HG02763 (cell line): ENCODE measurements around the gene RXRG.

Source experiments
- ATAC-seq: cut with Tn5 transposase; IDR thresholded peaks from one replicate; pipeline ENCODE4 v1.9.1; 2021; ENCODE audit warnings: mild to moderate bottlenecking, moderate library complexity; ENCODE audit not compliant: unreplicated experiment

The RXRG gene

DNA sequence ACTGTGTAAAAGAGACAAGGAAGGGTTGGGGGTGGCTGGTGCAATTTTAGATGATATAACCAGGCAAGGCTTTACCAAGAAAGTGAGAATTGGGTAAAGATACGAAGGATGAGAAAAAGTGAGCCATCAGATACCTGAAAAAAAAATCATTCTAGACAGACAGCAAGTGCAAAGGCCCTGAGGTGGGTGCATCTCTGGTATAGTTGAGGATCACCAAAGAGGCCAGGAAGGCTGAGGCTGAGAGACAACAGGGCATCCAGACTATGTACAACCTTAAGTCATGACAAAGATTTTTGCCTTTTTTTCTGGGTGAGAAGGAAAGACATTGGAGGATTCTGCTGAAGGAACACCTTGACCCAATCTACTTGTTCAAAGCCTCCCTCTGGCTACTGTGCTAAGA, 29.9 kb downstream of the RXRG start:
- no peak for ATAC-seq

DNA sequence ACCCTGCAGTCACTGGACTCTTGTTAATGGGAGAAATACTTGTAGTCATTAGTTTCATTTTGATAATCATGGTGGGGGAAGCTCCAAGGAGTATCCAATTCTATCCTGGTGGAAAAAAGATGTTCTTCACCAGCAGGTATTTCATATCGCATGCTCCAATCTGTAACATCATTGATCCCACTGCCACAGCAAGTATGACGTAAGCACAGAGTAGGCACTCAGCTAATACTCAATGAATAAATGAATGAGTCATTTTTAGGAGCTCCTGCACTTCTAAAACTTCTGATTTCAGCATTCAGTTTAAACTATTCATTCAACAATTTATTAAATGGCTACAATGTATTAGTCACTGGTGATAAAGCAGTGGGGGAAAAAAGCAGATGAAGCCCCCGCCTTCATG, 30.3 kb downstream of the RXRG start:
- ATAC-seq: no peak

DNA sequence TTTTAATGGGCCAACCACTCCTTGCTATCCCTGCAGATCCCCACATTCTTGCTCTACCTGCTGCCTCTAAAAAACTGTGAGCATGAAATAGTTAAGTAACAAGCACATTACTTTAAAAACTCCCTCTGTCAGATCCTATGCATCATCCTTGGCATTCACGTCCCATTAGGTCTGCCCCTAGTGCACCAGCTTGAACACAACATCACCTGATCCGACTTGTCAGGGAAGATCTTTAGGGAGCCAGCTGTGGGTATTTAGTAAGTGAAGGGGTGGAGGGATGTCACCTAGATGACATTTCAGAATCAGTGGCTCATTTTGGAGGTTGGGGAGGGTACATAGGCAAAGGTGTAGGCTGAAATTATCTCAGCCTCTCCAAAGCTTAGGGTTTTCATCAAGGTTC, 33.5 kb downstream of the RXRG start:
- no peak for ATAC-seq

DNA sequence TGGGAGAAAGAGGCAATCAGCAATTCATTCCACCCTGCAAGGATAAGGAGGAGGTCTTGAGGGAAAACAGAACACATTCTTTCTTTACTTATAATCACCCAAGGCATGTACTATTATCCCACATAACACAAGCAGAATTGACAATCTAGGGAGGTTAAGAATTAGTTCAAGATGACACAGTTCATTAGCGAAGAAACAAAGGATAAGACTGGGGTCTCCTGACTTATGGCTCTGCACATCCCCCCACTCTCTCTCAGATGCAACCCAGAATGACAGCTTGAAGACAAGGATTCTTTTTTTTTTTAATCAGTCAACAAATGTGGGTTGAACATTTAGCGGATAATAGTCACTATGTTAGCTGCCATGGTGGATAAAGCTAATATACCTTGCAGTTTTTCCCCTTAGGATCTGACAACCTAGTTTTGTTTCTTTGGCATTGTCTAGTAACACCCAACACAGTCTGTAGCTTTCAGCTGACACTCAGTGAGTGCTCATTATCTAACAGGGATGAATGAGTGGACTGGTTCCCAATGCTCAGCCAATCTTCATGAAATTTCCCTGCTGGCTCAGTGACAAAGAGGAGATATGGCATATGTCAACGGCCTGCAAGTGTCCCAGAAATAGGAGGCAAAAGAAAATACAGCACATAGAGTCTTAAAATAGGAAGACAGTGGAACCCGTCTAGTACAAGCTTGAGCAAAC, 35.1 kb downstream of the RXRG start:
- no peak for ATAC-seq

DNA sequence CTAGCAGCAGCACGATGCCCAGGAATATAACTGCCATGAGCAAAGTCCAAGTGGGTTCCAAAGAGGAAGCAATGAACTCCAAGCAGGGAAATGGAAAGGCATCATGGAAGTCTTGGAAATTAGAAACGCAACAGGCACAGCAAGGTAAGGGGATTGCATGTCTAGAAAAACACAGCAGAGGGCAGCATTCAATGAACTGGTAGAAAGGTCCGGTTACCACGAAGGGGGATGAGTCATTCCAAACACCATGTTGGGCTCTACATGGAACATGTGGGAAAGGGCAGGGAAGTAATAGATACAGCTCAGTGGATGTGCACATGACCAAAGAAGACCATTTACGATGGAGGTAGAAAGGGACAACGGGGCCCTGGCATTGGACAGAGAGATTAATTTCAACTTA, 36.4 kb downstream of the RXRG start:
- ATAC-seq: no peak

DNA sequence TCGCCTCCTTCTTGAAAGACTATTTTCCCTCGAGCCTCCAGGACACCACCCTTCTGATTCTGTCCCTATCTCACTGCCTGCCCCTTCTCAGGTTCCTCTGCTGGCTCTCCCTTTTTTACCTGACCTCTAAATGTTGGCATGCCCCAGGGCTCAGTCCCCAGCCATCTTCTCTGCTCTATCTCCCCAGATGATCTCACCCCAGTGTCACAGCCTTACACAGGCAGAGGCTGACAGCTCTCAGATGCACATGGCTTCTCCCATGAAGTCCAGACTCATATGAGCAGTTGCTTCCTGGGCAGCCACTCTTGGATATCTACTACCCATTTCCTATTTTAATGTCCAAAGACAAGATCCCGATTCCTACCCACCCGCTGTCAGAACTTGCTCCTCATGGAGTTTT, 37.5 kb downstream of the RXRG start:
- no peak for ATAC-seq

DNA sequence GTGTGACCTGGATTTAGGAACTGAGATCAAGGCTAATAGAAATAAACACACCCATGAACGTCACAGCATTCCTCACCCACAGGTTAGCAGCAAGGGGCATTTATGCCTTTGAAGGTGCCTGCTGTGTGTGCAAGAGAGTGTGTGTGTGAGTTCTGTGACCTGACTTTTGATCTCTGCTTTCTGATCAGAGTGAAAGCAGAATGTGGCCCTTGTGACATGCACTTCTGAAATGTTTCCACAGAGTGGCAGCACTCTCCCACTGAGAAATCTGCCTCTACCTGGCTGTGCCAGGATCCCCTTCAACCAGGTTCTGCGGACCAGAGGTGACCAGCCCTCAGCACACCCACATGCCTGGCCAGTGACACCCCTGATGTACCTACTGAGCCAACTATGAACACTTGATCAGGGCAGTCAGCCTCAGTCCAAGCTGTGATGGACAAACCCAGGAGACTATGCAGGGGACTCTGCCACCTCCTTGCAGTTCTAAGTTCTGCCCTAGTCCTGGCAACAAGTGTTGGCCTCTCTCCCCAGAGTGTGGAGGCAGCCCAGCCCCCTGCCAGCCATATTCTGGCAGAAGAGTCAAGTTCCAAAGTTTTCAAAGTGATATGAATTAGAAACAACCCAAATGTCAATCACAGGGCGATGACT, 41.0 kb downstream of the RXRG start:
- peak; percentile 55 for ATAC-seq

DNA sequence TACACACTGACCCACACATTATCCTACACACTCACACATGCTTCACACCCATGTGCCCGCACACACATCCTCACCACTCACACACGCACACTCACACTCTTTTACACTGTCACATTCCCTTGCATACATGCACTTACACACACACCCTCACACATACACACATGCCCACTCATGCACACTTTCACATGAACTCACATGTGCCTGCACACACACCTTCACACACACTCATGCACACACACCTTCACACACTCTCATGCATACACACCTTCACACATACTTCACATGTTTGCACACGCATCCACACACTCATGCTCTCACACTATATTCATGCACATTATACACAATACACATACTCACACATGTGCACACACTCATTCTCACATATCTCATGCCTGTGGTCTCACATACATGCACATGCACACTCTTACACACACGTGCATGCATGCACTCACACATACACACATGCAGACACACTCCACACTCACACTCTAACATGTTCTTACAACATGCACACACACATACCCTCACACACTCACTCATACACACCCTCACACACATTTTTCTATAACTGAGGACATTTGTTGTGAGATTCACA, 42.3 kb downstream of the RXRG start:
- ATAC-seq: no peak

DNA sequence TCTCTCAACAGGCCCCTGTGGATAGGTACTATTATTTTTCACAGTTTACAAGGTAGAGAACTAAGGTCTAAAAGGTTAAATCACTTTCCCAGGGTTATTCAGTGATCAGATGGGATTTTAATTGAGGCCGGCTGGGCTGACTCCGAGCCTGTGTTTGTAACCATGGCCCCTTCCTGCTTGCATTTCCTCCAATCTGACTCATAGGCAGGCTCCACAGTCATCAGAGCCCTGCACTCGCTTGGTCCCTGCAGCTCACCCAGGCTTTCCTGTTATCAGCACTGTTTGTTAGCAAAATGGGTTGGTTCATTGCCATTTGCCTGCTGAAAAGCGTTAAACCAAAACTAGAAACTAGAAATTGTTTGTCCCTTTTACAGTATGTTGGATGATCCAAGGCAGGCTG, 47.0 kb downstream of the RXRG start:
- ATAC-seq: no peak

DNA sequence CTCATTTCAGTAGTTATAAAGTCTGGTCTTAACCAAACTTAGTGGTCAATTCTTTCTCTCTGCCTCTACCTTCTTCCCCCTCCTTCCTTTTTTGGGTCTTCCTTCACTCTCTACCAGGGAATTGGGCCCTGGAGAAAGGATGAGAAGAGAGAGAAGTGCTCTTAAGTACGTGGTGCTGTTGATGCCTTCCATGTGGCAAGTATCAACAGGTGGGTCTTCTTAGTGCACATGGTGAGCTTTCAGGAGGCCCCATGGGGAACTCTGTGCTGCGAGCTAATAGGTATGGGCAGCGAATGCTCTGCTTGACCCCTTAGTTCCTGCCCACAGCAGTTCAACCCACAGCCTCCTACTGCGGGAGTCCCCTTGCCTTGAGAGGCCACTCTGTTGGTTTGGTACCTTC, 49.0 kb downstream of the RXRG start:
- no peak for ATAC-seq

DNA sequence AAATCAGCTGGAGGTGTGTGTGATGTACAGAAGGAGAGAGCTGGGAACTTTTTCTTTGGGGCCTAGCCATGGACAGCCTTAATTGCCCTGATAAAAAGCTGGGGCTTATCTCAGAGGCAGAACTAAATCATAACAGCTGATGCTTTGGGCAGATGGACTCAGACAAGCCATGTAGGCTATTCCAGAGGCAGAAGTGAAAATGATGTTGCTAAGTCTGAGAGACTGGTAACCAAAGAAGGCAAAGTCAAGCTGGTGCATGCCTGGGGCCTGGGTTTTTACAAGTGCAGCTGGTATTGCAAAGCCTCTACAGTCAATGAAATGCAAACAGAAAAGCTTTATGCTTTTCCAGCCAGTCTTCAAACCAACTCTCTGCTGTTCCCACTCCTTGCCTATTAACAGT, 49.4 kb downstream of the RXRG start:
- ATAC-seq: no peak

DNA sequence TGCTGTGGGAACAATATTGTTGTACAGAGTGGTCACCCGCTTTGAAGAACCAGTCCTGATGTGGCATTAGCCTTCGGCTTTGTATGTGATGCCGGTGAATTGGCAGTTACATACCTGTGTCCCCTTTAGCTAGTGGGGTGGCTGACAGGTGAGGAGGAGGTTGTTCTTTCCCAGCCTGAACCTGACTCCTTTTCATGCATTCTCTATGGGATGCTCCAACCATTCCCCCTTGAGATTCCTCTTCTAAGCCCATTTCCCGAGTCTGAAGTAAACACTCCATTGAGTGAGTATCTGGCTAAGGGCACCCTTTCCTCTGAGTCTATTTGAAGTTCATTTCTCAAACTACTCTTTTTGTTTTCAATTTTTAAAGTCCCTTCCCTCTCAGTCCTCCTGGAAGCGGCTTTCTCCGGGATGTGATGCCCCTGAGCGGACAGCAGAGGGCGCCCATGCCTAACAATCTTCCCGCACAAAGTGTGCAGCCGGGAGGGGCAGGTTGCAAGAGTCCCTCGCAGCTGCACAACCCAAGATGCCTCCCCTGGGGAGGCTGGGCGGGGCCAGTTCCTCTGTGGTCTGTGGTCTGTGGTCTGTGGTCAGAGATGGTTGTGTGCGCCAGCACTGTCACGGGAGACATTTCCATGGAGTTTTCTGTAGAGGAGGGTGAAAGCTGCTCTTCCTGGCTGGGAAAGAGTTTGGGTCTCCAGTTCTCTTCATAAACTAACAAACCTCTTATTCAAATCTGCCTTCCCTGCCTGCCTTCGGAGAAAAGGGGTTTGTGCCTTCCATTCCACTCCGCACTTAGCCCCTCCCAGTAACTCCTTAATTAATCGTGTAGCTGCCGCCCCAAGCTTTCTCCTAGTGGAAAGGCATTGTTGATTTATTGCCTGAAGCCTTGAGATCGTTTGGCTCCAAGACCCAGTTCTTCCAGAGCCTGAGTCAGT, 52.0 kb downstream of the RXRG start:
- peak; percentile 99 for ATAC-seq

DNA sequence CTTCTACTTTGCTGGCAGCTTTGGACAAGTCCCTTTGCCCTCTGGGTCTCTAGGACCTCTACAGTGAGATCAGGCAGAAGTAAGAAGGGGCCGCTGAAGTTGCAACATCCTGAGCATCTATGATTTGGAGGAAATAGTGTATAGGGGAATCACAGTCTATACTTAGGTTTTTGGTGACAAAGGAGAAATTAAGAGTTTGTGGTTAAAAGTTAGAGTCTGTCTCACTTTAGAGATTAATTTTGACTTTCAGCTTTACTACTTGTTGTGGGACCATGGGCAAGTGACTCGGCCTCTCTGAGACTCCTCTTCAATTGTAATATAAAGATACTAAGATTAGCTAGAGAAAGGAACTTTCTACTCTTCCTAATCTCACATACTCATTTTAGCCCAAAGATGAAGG, 55.3 kb downstream of the RXRG start:
- no peak for ATAC-seq

DNA sequence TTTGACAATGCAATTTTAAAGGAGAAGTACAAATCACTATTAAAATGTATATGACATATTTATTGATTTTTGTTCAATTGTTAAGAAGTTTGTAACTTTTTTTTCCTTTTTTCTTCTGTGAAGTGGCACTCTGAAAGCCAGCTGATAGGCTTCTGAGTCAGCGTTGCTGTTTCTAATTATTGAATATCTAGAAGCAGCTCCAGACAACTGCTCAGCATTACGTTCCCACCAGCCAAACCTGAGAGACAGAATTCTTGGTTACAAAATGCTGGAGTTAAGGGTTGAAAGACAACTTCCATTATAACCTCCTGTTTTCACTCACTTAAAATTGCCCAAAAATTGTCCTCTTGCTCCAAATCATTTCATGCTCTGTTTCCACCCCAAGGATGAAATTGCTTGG, 57.0 kb downstream of the RXRG start:
- ATAC-seq: no peak

DNA sequence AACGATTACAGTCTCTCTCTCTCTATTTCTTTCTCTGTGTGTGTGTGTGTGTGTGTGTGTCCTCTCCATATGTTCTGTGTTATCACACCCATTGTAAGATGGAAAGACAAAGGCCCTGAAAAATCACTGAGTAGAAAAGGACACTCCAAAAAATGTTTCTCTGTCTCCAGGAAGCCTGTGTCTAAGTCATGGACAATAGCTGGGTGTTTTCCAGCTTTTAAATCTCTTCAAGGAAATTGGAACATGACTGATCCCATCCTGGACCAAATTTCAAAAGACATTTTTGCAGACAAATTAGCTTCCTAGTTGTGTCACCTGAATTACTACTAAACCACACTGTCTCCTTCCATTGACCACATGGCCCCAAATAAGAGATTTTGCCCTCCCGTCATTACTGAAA, 57.4 kb downstream of the RXRG start:
- no peak for ATAC-seq

DNA sequence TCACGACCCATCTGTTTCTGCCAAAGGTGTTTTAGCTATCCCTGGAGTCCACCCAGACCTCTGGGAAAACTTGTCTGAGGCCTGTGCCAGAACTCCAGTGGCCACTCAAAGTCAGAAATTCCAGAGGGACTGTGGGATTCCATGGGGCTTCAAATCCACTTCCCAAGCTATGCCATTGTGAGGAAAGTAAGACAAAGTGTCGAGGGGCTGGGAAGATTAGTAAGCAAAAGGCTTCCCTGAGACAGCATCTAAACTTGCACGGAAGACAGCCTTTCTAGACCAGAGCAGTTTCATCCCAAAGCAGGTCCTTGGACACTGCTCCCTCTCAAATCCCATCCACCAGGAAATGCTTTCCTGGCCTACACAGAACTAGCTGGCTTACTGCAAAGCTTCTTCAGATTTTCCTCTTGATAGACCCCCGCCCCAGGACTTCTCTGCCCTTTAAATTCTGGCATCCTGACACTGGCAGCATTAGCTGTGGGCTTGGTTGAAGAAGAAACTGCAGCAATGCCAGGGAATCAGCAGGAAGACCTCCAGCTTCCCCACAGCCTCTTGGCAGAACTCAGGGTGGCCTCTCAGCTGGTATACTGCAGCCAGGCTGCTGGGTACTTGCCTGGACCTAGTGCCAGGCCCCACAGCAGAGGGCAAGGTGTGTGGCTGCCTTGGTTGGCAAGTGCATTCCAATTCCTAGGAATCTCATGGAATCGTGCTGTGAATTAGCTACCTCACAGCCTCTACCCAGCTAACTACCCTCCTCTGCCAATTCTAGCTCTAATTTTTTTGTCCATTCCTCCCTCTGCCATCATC, 61.1 kb downstream of the RXRG start:
- no peak for ATAC-seq

DNA sequence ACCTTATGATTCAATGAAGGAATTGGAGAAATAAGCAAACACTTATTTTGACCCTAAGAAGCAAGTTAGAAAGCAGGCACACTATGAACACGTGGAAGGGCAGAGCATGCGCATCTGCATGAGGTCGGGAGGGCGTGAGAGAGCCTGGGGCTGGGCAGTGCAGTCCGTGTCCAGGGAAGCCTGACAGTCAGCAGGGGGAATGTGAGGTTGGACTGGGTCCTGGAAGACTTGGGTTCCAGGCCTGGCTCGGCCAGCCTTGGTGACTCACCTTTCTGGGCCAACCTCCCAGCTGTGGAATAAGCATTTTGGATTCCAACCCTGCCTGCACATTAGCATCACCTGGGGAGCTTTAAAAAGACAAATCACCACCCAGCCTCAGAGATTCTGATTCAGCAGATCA, 61.9 kb downstream of the RXRG start:
- no peak for ATAC-seq

DNA sequence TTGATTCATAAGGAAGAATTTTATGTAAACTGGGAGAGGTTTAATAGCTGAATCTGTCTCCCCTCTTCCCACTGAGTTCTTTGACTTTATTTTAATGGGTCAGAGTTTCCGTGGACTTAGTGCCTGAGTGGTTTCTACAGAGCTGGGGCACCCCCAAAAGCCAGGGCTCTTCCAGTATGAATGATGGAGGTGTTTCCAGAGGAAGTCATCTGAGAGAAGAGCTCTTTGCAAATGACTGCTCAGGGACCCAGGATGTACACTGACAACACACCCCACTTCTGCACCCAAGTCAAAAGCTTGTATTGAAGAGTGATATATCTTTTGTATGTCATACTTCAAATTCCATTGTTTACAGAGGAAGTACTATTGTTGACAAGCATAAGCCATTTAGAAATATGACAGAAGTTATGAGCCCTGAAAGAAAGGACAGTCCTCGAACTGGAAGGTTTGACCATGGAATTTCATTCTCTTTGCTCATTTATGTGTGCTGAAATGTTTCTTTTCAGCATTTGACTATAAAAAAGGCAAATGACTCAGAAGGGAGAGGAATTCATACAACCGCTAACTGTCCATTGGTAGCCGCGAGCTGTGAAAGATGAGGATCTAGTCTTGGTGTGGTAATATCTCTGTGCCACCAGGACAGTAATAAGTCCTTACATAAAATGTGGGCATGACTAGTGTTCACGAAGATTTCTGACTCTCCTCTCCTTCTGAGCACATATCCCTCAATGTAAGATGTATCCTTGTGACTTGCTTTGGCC, 63.0 kb downstream of the RXRG start:
- ATAC-seq: no peak

DNA sequence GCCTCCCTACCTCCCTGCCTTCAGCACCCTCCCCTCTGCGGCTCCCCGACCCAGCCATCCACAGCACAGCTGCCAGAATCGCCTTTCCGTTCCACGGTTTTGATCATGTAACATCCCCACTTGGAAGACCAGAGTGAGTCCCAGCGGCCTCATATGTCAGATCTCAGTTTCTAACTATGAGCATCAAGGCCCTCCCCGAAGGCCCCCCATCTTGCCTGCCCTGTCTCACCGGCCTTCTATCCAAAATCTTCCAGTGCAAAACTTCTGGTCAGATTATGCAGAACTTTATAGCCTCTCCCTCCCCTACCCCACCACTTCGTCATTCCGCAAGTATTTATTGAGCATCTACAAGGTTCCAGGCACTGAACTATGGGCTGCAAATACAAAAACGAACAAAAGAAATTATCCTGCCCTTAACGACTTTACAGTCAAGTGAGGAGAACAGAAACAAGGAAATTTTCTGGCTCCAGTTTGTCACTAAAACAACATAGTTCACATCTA, 68.1 kb downstream of the RXRG start:
- no peak for ATAC-seq
